GM21526 (cell line): ENCODE data around the gene OR10A6.

Experiments used
- ATAC-seq: cut with Tn5 transposase; IDR thresholded peaks from one replicate; pipeline ENCODE4 v1.9.1; 2021; ENCODE audit warnings: moderate library complexity; ENCODE audit not compliant: unreplicated experiment, low FRiP score

The OR10A6 gene

GRCh38 chr11:7931168-7931567 is at the start of gene OR10A6:
Gene OR10A6 (minus strand): TSS chr11:7931268. CDS start chr11:7928662, 2,606 bp downstream.
- no peak for ATAC-seq

- ATAC-seq = no peak
These were observed 46.3 kb upstream of the OR10A6 start for GRCh38 chr11:7977232-7977917.

GRCh38 chr11:7974668-7975067 is 43.6 kb upstream of the OR10A6 start:
- no peak for ATAC-seq

- ATAC-seq = no peak
These were observed 41.9 kb upstream of the OR10A6 start for GRCh38 chr11:7973011-7973410.

GRCh38 chr11:7971846-7972245 is 40.8 kb upstream of the OR10A6 start:
- no peak for ATAC-seq

GRCh38 chr11:7969756-7970646 is 38.9 kb upstream of the OR10A6 start:
- ATAC-seq = no peak

- no peak for ATAC-seq
These were observed 37.6 kb upstream of the OR10A6 start for GRCh38 chr11:7968686-7969085.

- ATAC-seq = no peak
These were observed 36.8 kb upstream of the OR10A6 start for GRCh38 chr11:7967826-7968225.

GRCh38 chr11:7967097-7967496 is 36.0 kb upstream of the OR10A6 start:
- no peak for ATAC-seq

GRCh38 chr11:7965386-7965785 is 34.3 kb upstream of the OR10A6 start, which contains the start of gene NLRP10:
Gene NLRP10 (minus strand): TSS chr11:7965447. CDS start chr11:7963495, 1,952 bp downstream.
- no peak for ATAC-seq

- ATAC-seq = no peak
These were observed 33.8 kb upstream of the OR10A6 start for GRCh38 chr11:7964873-7965272.

GRCh38 chr11:7964261-7964660 is 33.2 kb upstream of the OR10A6 start:
- no peak for ATAC-seq

- no peak for ATAC-seq
These were observed 24.1 kb upstream of the OR10A6 start for GRCh38 chr11:7955191-7955590.

- ATAC-seq = no peak
These were observed 18.9 kb upstream of the OR10A6 start for GRCh38 chr11:7949934-7950333.

- ATAC-seq = no peak
These were observed 13.1 kb upstream of the OR10A6 start for GRCh38 chr11:7944123-7944522.

- ATAC-seq = no peak
These were observed 10.5 kb upstream of the OR10A6 start, which contains the start of gene OR10A3 for GRCh38 chr11:7941608-7942007. Gene OR10A3 (minus strand): TSS chr11:7941708. CDS start chr11:7939520, 2,188 bp downstream.

GRCh38 chr11:7941146-7941545 is 10.1 kb upstream of the OR10A6 start:
- ATAC-seq = no peak

- ATAC-seq = no peak
These were observed 5.5 kb upstream of the OR10A6 start for GRCh38 chr11:7936615-7937014.

- ATAC-seq = no peak
These were observed 3.4 kb downstream of the OR10A6 start for GRCh38 chr11:7927635-7928034.

GRCh38 chr11:7924536-7924935 is 6.5 kb downstream of the OR10A6 start:
- no peak for ATAC-seq

- no peak for ATAC-seq
These were observed 12.9 kb downstream of the OR10A6 start for GRCh38 chr11:7918141-7918540.

- no peak for ATAC-seq
These were observed 20.1 kb downstream of the OR10A6 start for GRCh38 chr11:7911011-7911410.
